ENCODE data around the gene CDT1. TPM values are rescaled to one million over a fixed set of nuclear protein-coding genes. Genes with fewer than 3 reads are reported as not detected.
A peak's percentile ranks its signal among the peaks of the same experiment; 100 is the strongest.

Gene CDT1
- total RNA-seq, 1 donor from 2014 or later = 16.2 TPM

DNA sequence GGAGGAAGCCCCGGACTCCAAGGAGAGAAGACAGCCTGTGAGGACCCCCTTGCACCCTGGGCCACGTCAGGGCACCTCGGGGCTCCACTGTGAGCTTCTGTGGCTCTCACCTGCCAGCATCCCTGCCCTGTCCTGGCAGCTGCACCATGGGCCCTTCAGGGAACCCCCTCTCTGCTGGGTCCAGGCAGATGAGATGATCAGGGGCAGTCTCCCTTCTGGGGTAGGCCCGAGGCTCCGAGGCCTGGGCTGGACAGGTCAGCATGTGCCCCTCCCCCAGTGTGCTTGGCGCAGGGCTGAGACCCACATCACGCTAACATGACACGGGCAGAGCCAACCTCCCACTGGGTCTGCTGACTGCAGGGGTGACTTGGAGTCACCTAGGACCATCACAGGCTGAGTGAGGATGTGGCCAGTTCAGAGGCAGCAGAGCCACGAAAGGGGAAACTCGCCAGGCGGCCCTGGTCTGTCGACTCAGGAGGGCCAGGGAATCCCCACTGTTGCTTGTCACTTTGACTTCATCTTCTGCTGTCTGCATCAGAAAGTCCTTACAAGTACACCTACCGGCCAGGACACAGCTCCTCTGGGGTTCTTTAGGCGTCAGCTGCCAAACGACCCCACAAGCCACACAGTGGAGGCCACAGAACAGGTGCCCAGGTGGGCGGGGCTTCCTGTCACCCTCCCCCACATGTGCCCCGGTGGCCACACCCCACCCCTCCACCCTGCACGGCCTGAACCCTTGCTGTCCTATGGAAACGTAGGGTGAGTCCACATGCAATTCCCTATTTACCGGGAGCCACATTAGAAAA, 50.9 kb downstream of the CDT1 start:
- no peak overlapping the region for H3K27ac Mint-ChIP-seq (ENCODE audit: unreplicated experiment)
- no peak for DNase-seq (ENCODE audit: low spot score)
- TF ChIP-seq, protein P1, sequence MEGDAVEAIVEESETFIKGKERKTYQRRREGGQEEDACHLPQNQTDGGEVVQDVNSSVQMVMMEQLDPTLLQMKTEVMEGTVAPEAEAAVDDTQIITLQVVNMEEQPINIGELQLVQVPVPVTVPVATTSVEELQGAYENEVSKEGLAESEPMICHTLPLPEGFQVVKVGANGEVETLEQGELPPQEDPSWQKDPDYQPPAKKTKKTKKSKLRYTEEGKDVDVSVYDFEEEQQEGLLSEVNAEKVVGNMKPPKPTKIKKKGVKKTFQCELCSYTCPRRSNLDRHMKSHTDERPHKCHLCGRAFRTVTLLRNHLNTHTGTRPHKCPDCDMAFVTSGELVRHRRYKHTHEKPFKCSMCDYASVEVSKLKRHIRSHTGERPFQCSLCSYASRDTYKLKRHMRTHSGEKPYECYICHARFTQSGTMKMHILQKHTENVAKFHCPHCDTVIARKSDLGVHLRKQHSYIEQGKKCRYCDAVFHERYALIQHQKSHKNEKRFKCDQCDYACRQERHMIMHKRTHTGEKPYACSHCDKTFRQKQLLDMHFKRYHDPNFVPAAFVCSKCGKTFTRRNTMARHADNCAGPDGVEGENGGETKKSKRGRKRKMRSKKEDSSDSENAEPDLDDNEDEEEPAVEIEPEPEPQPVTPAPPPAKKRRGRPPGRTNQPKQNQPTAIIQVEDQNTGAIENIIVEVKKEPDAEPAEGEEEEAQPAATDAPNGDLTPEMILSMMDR (IDR thresholded peaks at IDR 0.05; ENCODE audit: unreplicated experiment) = no peak
- H3K4me3 Mint-ChIP-seq (ENCODE audit: unreplicated experiment) = no peak overlapping the region
- peaks cover 8% of the 10 kb centered on the region for H3K36me3 Mint-ChIP-seq (ENCODE audit: low read depth, unreplicated experiment)
- H3K27me3 Mint-ChIP-seq (ENCODE audit: unreplicated experiment) = peaks cover 9% of the 10 kb centered on the region
- no peaks in the 10 kb centered on the region for H3K9me3 Mint-ChIP-seq (ENCODE audit: unreplicated experiment)
- peaks cover 9% of the 10 kb centered on the region for H3K4me1 Mint-ChIP-seq (ENCODE audit: unreplicated experiment)

DNA sequence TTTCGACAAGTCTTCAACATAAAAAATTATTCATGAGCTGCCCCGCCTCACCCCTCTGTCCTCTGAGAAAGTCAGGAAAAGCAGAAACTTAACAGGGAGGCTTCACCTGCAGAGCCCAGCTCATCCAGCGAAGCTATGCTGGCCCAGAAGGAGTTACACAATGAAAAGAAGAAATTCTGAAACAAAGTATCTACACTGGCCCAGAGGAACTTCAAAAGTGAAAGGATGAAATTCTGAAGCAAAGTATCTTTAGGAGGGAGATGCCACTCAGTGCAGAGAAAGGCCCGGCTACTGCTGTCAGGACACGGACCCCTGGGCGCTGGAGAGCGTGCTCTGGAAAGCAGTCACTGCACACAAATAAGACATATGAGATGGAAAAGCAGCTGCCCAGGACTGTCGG, 51.6 kb downstream of the CDT1 start:
- peak overlapping the region; percentile 25 for H3K27ac Mint-ChIP-seq (ENCODE audit: unreplicated experiment)
- H3K9me3 Mint-ChIP-seq (ENCODE audit: unreplicated experiment) = no peaks in the 10 kb centered on the region
- TF ChIP-seq, protein P1 (IDR thresholded peaks at IDR 0.05; ENCODE audit: unreplicated experiment) = no peak
- peaks cover 9% of the 10 kb centered on the region for H3K27me3 Mint-ChIP-seq (ENCODE audit: unreplicated experiment)
- DNase-seq (ENCODE audit: low spot score) = no peak
- H3K4me3 Mint-ChIP-seq (ENCODE audit: unreplicated experiment) = peak overlapping the region; percentile 76
- peaks cover 8% of the 10 kb centered on the region for H3K36me3 Mint-ChIP-seq (ENCODE audit: low read depth, unreplicated experiment)
- H3K4me1 Mint-ChIP-seq (ENCODE audit: unreplicated experiment) = peaks cover 9% of the 10 kb centered on the region

DNA sequence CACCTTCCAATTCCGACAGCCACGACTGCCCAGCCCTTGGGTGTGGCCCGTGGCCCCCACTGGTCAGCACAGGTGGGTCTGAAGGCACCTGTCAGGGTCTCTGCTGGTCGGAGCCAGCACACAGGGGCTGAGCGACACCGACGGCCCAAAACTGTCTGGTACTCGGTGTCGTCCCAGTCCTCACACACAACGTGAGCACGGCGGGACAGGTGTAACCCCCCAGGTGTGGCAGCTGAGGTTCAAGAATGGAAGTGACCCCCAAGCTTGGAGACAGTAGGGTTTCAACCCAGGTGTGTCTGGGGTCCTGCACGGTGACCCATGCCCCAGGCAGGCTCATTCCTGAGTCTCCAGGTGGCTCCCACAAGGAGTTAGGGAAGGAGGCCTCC, 52.1 kb downstream of the CDT1 start:
- Mint-ChIP-seq H3K4me3 (ENCODE audit: unreplicated experiment) (peak overlapping the region; percentile 87), H3K36me3 (ENCODE audit: low read depth, unreplicated experiment) (peaks cover 8% of the 10 kb centered on the region), H3K4me1 (ENCODE audit: unreplicated experiment) (peaks cover 9% of the 10 kb centered on the region), H3K27ac (ENCODE audit: unreplicated experiment) (peak overlapping the region; percentile 30), H3K27me3 (ENCODE audit: unreplicated experiment) (peaks cover 10% of the 10 kb centered on the region), H3K9me3 (ENCODE audit: unreplicated experiment) (no peaks in the 10 kb centered on the region)
- TF ChIP-seq, protein P1 (IDR thresholded peaks at IDR 0.05; ENCODE audit: unreplicated experiment) = no peak
- DNase-seq (ENCODE audit: low spot score) = no peak

DNA sequence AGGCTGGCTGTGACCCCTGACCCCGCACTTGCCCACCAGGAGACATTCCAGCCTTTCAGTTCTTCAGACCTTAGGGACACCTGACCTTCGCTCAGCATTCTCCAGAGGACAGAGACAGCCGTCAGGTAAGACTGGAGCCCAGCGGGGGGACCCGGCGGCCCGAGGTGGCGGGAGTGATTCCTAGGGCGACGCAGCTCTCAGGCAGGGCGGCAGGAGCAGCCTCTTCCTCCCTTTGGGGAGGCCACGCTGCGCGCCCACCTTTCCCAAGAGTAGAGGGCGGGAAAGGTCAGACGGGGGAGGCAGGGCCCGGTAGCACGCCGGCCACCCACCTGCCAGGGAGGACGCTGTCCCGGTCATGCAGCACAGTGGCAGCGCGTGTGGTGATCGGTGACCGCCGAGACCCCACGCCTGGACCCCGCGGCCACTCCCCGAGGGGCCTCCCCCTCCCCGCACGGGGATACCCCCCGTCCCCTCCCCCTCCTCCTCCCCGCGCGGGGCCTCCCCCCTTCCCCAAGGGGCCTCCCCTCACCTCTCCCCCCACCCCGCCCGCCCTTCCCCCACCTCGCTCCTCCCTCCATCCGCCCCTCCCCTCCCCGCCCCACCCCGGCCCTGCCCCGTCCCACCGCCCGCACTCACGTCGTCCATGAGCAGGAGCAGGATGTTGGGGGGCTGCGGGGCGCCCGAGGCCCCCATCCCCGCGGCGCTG, 52.7 kb downstream of the CDT1 start:
- Mint-ChIP-seq H3K4me1 (ENCODE audit: unreplicated experiment) (peaks cover 9% of the 10 kb centered on the region), H3K36me3 (ENCODE audit: low read depth, unreplicated experiment) (peaks cover 13% of the 10 kb centered on the region), H3K9me3 (ENCODE audit: unreplicated experiment) (no peaks in the 10 kb centered on the region), H3K27ac (ENCODE audit: unreplicated experiment) (peak overlapping the region; percentile 30), H3K4me3 (ENCODE audit: unreplicated experiment) (peak overlapping the region; percentile 87), H3K27me3 (ENCODE audit: unreplicated experiment) (peaks cover 10% of the 10 kb centered on the region)
- peak; percentile 34 for DNase-seq (ENCODE audit: low spot score)
- TF ChIP-seq, protein P1 (IDR thresholded peaks at IDR 0.05; ENCODE audit: unreplicated experiment) = no peak

Measured in endothelial cell (in vitro differentiated cells).